ENCODE measurements around the gene DUOX1.
"Not testable (repeated sequence)": the region's sequence is repeated elsewhere in the genome, so short reads cannot be mapped to it uniquely, and the experiment has no call there.

The DUOX1 gene

DNA sequence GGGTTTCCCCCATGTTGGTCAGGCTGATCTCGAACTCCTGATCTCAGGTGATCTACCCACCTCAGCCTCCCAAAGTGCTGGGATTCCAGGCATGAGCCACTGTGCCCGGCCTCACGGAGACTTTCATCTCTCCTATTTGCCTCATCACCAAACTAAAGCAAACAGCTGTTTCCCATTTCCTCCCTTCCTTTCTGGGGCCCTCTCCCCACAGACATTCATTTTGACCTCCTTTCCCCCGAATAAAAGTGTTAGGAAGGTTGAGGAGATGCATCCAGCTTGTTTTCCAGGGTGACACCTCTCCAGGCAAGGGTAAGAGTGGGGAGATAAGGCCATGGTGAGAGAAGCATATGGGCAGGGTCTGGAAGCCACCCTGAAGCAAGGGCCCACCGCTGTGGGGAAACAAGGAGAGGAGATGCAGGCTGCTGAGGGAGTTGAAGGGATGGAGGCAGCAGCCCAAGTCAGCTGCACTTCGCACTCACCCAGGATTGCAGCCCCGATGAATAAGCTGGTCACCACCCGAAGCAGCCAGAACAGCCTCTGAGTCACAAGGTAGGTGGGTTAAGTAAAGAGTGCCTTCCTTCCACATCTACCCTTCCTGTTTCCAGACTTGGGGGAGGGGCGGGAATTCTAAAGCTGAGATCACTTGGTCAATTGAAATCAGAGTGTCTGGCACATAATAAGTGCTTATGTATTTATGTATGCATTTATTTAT, 7.9 kb upstream of the DUOX1 start:
- DNase-seq, result no peak

DNA sequence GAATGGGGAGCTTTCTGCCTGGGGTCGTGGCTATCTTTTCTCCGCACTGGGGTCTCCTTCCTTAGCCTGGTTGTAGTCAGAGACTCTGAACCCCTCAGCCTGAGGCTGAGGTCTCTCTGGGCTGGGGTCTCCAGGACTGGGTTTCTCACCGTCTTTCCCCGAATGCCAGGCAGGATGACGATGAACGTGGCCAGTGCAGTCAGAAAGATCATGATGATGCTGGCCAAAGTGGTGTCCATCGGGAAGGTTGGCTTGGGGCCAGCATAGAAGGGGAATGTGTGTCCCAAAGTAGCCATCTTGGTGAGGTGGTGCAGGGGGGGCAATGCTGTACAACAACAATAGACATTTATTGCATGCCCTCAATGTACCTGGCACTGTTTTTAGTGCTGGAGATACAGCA, 7.1 kb upstream of the DUOX1 start:
- DNase-seq, result no peak

DNA sequence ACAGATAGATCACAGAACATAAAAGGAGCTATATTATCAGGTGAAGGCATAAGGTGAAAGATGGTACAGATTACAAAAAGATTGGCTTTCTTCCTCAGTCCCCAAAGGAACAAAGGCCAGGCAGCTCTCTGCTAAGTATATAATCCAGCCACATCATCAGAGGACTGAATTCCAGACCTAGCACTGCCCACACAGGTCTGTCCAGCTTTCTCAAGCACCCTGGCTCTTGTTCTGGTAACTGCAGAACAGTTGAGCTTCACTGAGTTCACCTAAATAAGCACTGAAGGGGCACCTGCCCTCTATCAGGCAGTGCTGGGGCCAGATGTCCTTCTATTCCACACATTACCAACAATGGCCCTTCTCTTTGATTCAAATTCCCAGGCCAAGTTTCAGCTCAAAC, 6.4 kb upstream of the DUOX1 start:
- DNase-seq, result no peak

DNA sequence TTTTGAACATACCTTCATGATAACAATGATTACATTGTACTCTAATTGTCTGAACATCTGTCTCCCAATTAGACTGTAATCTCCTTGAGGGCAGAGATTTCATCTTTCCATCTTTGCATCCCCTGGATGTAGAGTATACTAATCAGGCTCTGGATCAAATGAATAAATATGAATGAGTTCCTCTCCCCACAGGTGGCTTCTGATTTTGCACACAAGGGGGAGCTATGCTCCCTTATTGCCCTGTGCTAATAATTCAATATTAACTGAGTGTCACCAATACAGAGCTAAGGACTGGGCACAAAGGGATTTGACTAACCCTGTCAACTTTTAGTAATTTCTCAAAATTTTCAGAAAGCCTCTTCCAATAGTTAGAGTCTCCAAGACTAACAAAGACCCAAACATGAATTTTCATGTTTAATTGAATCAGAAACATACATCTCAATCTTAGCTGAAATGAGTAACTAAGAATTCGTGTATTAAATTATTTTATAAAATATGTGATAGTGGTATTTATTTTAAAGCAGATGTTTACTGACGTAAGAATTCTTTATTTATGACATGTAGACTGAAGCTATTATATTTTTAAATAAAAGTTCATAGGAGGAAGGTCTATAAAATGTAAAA, 3.1 kb upstream of the DUOX1 start:
- peak in 1 of 3 experiments; percentile 28 for DNase-seq

DNA sequence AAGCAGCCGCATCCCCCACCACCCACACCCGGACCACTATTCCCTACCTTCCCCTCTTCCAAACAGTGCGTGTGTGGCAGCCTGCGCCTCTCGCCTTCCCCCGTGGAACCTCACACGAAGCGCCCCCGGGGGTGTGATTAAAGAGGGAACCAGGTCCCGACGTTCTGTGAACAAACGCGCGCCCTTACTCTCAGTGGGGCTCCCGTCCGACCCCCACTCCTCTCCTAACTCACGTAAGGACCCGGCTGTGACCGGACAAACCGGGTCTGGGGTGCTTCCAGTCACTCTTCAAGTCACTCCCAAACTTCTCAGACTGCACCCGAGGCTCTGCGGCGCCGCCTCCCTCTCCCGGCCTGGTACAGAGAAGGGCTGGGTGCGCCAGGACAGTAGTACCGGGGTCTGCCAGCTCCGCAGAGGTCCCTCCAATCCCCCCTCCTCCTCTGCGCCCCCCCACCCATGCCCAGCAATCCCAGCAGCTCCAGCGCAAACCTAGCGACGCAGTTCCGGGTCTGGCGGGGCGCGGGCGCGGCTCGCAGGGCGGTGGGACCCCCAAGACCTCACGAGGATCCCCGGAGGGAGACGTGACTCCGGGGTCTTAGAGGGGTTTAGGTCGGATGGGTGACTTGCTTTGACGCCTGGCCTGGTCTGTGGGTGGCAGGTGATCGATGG, 689 bp upstream of the DUOX1 start:
- DNase-seq, result no peak

DNA sequence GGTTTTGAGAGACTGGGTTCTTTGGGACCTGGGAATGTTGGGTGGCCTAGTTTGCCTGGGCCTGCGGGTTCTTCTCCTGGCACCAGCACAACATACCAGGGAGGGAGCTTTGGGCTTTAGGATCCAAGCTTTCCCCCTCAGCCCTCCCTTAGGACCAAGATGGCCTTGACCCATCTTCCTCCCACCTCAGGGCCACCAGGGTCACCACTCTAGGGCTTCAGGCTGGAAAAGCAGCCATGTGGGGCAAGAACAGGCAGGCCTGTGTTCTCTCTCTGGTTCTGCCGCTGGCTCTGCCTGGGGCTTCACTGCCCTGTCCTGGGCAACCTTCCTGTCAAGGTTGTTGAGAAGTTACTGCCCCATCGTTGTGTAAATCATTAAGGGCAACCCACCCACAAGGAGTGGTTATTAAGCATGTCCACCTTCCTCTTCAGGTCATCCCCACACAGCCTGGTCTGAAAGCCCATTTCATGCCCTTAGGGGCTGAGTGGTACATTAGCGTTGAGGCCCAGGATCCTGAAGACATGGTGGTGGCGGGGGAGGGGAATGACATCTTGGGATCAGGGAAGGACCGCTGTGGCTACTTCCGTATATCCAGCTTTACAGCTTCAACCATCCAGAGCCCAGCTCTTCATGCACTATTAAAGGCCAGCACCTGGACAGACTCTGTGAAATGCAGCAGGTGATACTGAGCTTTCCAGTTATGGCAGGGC, 652 bp downstream of the DUOX1 start:
- DNase-seq, result no peak

DNA sequence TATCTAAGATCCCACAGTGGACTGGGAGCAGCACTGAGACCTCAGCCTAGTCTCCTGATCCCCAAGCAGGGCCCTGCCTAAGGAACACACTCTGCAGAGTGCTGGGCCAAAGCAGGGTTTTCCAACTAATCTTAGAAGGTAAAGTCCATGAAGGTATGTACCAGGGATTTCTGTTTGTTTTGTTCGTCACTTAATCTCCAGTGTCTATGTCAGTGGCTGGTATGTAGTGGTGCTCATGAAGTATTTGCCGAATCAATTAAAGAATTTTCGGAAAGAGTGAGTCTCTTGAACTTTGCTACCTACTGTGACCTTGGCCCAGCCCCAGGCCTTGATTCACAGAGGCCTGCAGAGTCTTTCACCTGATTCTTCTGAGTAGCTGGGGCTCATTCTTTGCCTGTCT, 1.7 kb downstream of the DUOX1 start:
- DNase-seq, result no peak

DNA sequence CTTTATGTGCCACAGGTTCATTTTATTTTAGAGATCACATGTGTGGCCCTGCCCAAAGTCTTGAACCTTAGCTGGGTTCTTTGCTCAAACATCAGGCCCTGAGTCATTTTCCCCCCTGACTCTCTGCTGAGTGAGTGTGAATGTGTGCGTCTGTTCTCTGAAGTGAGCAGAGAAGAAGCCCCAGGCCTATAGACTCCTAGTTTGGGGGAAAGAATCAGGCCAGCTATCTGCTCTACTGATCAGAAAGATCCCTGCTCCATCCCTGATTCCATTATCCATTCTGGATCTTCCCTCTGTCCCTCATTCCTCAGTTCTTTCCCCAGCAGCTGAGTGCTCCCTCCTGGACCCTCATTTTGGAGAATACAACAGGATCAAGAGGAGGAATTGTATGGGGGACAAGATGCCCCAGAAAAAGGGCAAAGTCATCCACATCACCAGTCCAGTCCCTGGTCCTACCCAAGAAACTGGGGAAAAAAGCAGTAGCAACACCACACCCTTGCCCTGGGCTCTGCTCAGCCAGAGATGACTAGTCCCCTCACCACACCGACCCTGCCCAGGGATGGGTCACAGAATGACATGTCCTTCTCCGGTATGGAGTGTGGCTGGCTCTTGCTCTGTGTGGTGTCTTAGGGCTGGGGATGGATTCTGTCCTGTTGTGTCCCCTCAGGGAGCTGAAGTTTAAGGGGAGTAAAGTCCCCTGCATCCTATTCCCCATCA, 3.2 kb downstream of the DUOX1 start:
- DNase-seq, result no peak

DNA sequence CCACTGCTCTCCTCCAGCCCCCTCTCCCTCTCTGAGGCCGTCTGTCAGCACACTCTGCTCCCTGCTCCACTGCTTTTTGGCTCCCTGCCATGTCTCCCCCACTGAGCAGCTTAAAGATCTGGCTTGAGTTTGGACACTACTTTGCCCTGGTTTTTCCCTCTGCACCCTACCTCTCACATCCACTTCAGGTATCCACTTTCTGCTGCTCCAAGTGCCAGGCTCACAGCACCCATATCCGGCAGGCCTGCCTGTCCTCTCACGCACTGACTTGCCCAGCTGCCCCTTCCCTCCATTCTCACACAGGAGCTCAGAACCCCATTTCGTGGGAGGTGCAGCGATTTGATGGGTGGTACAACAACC, 3.7 kb downstream of the DUOX1 start:
- DNase-seq, result peak in 1 of 3 experiments; percentile 0

DNA sequence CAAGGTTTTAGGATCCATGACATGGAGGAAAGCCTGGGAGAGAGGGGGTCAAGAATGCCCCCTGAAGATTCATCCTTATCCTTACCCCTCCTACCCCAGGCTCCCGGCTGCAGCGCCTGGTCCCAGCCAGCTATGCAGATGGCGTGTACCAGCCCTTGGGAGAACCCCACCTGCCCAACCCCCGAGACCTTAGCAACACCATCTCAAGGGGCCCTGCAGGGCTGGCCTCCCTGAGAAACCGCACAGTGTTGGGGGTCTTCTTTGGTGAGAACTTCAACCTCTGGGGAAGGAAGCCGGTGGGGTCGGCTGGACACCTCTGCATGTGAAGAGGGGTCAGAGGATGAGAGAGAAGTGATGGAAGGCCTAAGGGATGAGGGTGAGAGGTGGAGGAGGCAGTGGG, 4.3 kb downstream of the DUOX1 start:
- DNase-seq, result no peak

DNA sequence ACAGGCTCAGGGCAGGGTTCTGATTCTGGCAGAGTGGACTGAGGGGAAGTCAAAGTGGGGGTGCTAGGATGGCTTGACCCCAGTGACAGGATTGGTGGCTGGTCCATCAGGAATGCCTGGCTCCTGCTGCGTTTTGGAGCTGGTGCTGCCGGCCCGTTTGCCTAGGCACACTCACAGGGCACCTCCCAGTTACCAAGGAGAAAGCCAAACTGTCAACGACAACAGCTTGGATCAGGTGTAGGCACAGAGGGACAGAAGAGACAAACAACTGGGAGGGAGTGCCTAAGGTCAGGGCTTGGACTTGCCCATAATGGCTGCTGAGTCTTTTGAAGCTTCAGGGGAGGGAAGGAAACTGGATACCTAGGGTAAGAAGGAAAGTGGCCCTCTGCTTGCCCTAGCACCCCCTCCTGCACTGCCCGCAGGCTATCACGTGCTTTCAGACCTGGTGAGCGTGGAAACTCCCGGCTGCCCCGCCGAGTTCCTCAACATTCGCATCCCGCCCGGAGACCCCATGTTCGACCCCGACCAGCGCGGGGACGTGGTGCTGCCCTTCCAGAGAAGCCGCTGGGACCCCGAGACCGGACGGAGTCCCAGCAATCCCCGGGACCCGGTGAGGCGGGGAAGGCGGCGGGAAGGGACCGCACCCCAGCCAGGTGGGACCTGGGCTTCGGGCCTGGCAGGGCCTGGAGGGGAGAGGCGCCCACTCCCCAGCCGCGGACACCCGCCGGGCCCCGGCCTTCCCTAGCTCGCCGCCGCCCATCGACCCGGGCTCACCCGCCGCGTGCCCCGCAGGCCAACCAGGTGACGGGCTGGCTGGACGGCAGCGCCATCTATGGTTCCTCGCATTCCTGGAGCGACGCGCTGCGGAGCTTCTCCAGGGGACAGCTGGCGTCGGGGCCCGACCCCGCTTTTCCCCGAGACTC, 5.1 kb downstream of the DUOX1 start:
- no peak for DNase-seq

DNA sequence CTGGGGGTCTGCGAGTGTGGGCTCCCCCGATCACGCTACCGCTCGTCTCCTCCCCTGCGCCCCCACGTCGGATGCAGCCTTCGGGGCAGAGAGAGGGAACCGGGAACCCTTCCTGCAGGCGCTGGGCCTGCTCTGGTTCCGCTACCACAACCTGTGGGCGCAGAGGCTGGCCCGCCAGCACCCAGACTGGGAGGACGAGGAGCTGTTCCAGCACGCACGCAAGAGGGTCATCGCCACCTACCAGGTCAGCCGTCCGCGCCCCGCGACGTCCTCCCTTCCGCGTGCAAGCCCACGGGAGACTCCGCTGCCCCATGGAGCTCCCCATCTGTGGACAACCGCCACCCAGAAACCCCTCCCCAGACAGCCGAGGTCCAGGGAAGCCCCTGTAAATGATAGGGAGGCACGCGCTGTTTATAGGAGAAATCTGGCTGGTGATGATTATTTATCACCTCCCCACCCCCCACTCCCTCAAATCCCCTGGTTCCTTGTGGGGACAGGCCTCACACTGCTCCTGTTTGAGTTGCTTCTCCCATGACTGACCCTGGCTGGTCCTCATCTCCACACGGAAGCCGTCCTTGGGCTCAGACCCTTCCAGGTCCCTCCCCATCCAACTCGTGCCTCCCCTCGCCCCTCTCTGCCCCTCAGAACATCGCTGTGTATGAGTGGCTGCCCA, 6.0 kb downstream of the DUOX1 start:
- not testable (repeated sequence) for DNase-seq

DNA sequence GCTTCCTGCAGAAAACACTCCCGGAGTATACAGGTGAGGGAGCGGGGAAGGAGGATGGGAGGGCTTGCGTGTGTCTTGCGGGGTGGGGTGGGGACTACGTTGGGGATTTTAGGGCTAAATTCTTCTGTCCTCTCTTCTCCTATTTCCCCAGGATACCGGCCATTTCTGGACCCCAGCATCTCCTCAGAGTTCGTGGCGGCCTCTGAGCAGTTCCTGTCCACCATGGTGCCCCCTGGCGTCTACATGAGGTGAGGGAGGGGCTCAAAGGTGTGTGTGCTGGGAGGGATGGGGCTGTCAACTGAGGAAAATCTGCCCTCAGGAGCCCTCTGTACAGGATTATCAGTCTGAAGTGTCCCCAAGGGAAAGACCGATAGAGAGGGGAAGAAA, 6.6 kb downstream of the DUOX1 start:
- no peak for DNase-seq

DNA sequence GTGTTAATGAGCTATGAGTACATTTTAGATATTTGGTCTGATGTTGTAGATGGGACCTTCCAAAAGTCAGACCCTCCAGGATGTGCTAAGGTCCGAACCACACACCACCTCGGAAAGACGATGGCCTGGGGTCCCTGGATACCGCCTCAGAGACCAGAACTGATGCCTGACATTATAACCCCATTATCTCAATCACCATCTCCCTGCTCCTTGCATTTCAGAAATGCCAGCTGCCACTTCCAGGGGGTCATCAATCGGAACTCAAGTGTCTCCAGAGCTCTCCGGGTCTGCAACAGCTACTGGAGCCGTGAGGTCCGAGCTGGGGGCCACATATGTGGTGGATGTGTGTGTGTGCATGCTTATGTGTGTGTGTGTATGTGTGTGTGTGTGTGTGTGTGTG, 7.9 kb downstream of the DUOX1 start:
- no peak for DNase-seq

DNA sequence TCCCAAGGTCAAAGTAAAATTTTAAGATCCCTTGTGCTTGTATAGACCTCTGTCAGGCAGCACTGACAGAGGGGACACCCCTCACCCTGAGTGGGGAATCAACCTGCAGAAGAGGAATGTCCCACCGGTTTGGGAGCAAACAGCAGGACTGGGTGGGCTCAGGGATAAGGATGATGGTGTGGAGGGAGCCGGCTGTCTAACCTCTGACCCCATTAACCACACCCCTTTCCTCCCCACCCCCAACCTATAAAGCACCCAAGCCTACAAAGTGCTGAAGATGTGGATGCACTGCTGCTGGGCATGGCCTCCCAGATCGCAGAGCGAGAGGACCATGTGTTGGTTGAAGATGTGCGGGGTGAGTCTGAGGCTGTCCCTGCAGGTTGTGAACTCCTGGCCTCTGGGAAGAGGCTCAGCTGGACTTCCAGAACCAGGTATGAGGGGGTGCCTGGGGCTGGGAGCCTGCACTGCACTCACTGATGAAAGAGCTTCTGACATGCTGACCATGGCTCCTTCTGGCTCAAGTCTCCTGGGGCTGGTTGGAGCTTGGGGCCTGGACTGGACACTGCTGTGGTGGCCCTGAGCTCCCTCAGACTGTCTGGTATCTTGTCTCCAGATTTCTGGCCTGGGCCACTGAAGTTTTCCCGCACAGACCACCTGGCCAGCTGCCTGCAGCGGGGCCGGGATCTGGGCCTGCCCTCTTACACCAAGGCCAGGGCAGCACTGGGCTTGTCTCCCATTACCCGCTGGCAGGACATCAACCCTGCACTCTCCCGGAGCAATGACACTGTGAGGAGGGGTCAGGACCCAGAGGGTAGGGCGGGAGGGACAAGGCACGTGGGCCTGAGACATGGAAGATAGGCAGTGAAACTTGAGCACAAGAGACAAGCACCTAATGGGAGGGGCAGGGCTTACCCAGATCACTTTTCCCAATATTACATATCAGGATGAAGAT, 9.3 kb downstream of the DUOX1 start:
- no peak for DNase-seq

DNA sequence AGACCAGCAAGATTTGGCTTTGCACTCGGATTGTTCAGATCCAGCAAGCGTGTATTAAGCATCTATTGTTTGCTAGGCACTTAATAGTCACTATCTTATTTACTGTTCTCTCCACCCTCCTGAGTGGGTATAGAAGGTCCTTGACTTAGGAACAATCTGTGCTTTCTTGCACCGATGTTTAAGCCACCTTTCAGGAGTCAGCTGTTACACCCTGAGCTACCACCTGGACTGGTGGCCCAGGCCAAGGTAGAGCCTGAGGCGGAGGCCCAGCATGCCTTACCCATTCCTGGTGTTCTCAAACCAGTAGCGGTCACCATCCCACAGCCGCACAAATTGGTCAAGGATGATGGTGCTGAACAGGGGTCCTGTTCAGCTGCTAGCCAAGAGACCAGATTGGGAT, 10.0 kb downstream of the DUOX1 start:
- no peak for DNase-seq

DNA sequence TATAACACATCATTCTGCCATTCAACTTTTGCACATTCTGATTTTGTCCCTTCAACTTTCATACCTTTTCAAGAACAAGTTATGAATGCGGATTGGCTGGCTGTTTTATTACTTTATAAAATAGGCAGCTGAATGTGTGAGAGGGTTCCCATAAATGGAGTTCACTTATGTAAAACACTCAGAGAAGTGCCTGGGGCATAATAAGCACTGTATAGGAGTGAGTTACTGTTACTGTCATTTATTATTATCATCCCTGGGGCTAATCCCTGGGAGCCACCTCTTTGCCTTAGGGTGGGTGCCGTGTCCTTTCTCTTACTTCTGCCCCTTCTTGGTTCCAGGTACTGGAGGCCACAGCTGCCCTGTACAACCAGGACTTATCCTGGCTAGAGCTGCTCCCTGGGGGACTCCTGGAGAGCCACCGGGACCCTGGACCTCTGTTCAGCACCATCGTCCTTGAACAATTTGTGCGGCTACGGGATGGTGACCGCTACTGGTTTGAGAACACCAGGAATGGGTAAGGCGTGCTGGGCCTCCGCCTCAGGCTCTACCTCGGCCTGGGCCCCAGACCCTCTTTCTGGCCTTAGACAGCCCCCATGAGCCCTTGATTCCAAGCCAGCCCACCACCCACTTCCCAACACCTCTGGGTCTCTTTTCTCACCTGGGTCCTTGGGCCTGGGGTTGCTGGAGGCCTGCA, 10.9 kb downstream of the DUOX1 start:
- DNase-seq, result peak in 1 of 3 experiments; percentile 0

DNA sequence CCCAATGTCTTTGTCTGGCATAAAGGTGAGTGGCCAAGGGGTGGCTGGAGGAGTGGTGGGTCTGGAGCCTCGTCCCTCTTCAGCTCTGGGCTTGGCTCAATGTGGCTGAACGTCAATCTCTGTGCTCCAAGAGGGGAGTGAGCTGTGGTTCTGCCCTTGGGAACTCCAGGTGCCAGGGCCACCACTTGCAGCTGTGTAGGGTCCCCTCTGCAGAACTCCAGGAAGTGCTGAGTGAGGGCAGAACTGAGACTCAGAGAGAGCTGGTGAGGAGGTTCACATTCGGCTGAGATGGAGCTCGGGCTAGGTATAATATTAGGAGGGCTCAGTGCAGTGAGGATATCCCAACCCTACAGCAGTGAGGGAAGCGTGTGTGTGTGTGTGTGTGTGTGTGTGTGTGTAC, 11.6 kb downstream of the DUOX1 start:
- no peak for DNase-seq

DNA sequence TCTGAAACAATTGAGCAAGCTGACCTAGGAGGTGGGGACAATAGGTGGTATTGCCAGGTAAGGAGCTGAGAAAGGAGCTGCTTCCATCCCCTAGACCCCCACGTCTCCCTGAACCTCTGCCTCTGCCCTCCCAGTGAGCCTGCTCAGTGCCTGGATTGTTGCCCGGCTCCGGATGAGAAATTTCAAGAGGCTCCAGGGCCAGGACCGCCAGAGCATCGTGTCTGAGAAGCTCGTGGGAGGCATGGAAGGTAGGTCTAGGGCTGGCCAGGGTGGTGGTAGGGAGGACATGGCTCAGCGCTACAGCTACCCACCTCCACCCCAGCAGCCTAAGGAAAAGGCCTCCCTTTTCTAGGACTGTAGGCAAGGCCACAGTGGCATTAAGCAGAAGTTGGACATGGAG, 13.3 kb downstream of the DUOX1 start:
- DNase-seq, result no peak

DNA sequence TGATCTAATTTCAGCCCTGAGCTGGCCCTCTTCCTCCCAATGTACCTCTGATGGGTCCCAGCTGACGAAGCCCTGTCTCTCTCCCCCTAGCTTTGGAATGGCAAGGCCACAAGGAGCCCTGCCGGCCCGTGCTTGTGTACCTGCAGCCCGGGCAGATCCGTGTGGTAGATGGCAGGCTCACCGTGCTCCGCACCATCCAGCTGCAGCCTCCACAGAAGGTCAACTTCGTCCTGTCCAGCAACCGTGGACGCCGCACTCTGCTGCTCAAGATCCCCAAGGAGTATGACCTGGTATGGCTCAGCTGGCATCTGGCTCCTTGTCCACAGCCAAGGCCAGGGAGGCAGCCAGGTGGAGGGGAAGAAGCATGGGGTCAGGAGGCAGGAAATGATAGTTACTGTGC, 14.2 kb downstream of the DUOX1 start:
- DNase-seq, result no peak
